Measurements from ENCODE around the gene ARHGAP22. TPM values are rescaled to one million over a fixed set of nuclear protein-coding genes. Genes with fewer than 3 reads are reported as not detected.

The ARHGAP22 gene
- total RNA-seq, 1 donor from 2014 or later, result not detected

GRCh38 chr10:48634198-48634983 is 29.5 kb upstream of the ARHGAP22 start:
- intact Hi-C loops (cut with micrococcal nuclease), result no loop called here

DNA sequence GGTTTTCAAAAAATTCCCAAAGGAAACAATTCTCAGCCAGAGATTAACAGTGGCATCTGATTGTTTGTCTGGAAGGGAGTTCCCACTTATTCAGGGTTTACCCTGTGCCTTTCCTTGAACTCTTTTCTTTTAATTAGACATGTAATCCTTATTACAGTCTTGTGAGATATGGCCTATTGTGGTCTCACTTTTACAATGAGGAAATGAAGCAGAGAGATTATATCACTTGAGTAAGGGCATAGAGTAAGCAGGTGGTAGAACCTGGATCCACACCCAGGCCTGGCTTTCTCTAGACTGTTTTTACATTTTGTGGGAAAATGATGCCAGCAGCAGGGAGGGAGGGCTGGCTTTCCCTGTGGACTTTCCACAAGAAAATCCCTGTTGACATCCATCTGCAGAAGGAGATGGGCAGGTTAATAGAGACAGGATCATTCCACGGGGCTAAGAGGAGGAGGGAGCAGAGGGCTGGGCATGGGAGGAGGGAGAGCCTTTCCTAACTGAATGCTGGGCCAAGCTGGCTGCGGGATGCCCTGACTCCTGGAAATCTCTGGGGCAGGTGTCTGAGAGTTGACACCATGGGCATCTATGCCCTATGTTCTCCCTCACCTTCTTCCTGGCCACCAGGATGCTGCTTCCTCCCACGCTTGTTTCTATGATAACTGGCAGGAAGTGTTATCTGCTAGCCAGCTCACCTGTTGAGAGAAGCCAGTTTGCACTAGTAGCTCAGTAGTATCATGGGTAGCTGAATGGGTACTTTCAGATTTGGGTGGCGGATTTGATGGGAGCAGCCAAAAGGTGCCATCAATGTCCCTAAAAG is 28.7 kb upstream of the ARHGAP22 start:
- intact Hi-C loops (cut with micrococcal nuclease), result no loop called here

- intact Hi-C loops (cut with micrococcal nuclease), result no loop called here
Measured at GRCh38 chr10:48632166-48632565, 27.3 kb upstream of the ARHGAP22 start.

DNA sequence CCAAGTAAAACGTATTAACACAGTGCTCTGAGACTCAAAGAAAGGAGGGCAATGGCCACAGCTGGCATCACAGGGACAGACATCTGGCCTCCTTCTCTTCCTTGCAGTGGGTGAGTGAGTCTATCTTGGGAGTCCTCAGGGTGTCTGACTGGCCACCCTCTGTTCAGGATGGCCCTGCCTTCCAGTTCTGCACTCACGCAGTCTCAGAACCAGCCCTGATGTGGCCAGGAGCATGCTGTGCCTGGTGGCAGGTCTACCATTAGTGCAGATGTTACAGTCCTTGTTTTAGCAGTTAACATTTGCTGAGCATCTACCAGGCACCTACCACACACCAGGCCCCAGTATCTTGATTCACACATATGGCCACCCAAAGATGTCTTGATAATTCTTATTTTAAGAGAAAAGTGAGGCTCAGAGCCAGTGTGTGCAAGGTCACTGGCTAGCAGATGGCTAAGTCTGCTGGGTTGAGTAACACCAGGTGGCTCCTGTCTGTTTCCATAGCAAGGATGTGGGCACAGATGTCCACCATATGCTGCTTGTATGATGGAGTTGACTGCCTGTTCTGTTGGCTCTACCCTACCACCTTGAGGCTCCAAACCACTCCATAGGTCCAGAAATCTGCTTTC is 23.2 kb upstream of the ARHGAP22 start:
- intact Hi-C loops (cut with micrococcal nuclease), result no loop called here

DNA sequence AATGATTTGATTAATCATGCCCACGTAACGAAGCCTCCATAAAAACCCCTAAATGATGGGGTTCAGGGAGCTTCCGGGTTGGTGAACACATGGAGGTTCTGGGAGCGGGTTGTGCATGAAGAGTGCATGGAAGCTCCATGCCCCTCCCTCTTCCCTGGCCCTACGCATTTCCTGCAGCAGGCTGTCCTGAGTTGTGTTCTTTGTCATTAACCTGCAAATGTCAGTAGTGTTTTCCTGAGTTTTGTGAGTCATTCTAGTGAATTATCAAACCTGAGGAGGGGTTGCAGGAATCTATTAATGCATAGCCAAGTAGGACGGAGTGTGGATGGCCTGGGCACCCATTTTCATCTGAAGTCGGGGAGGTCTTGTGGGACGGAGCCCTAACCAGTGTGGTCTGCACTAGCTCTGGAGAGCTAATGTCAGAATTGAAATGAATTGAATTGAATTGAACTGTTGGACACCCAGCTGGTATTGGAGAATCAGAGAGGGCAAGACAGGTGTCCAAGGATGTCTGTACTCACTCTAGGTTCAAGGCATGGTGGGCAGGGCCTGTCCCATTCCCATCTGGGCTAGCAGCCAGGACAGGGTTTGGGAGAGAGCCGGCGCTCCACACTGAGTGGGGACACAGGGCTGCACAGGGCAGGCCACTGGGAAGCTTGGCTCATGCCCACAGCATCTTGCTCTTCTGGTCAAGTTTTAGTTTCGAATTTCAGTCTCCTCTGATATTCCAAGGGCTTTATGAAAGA is 22.3 kb upstream of the ARHGAP22 start:
- intact Hi-C loops (cut with micrococcal nuclease), result no loop called here

GRCh38 chr10:48626447-48626846 is 21.6 kb upstream of the ARHGAP22 start:
- intact Hi-C loops (cut with micrococcal nuclease), result no loop called here

GRCh38 chr10:48625826-48626134 is 20.9 kb upstream of the ARHGAP22 start:
- intact Hi-C loops (cut with micrococcal nuclease), result no loop called here

- intact Hi-C loops (cut with micrococcal nuclease), result no loop called here
Measured at GRCh38 chr10:48623607-48624132, 18.8 kb upstream of the ARHGAP22 start.

DNA sequence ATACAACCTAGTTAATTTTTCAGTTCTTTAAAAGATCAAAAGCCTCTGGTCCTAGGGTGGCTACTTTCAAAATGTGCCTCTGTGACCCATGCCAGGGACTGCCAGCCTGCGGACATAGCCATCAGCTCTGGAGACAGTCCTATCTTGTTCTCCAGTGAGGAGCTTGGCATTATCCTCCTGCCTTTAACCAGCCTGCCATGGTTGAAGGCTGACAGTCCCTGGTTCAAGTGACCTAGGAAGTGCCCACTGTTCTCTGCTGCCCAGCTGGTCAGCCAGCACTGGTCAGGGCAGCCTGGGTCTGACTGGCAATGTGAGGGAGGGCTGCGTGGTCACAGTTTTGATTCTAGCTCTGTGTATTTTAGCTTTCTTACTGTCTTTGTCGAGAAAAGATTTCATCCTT is 18.1 kb upstream of the ARHGAP22 start:
- intact Hi-C loops (cut with micrococcal nuclease), result no loop called here

DNA sequence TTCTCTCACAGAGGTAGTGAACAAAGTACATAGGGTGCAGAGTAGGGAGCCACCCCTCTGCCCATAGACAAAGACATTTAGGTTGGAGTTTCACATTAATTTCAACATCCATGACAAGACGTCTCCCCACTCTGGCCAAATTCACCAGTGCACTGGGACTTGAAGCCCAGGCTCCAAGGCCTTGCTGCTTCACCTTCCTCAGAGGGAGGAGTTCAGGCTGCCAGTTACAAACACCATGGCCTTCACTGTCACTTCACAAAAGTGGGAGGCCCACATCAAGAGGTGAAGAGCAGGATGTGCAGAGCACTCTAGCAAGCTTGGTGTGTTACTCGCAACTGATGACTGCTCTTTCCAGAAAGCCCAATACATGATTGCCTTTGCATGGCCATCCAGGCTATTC is 15.8 kb upstream of the ARHGAP22 start:
- intact Hi-C loops (cut with micrococcal nuclease), result no loop called here

GRCh38 chr10:48616436-48616835 is 11.6 kb upstream of the ARHGAP22 start:
- intact Hi-C loops (cut with micrococcal nuclease), result no loop called here

DNA sequence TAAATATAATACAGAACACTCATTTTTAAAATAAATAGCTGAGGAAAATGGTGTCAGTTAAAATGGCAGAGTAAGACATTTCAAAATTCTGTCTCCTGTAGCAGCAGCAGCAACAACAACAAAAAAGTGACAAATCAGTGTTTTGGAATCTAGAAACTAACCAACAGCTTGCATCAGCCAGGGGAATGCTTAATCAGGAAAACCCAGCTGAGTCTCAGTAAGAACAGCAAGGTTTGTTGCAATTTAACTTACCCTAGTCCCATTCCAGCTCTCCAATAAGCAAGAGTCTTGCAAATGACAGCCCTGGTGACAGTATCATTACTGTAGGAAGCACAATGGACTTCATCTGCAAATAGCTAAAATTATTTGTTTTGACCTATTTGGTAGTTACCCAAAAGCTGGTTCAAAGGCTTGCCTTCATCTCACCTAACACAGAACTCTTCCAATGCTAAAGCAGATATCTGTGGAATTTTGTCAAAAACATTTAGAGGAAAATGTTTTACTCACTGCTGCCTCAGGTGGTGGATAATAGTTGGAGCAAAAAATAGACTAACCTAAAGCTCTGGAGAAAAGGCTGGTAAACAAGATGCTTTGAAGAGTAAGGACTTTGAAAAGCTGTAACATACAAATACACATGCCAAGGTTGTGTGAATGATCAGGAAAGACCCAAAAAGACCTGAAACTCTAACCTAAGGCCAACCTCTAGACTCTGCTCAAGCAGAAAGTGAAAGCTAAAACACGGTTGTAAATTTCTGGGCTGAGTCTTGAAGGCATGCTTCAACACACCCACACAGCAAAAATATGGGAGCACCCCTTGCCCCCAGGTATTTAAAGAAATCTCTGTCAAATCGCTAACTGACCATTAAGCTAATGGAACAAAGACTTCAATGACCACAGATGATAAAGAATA is 9.9 kb upstream of the ARHGAP22 start:
- intact Hi-C loops (cut with micrococcal nuclease), result no loop called here

GRCh38 chr10:48613016-48613415 is 8.1 kb upstream of the ARHGAP22 start:
- intact Hi-C loops (cut with micrococcal nuclease), result no loop called here

DNA sequence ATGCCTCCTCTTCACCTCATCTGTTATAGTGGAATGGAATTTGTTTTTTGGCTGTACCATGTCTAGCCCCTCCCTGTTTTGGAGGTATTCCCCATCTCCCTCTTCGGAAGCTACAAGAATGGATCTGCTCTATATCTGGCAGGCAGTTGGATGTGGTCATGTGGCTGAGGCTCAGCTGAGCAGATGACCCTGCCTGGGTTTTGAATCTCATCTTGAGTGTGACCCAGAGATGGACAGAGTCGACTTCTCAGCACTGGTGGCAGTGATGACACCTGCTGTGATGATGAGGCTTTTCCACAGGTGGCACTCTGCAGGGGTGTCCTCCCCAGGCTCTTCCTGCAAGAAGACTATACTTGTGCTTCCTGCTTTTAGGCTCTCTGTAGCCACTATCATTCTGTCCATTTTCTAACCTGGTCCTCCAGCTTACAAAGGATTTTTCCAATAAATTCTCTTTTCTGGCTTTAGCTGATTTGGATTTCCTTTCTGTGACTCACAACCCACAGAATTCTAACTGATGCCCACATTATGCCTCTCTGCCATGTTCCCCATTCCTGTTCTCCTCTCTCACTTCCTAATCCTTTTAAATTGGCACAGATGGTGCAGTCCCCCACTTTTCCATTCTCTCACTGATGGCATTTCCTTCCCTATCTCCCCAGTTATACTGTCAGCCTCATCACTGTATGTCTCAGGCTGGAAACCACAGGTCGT is 7.5 kb upstream of the ARHGAP22 start:
- intact Hi-C loops (cut with micrococcal nuclease), result no loop called here

GRCh38 chr10:48611133-48611532 is 6.3 kb upstream of the ARHGAP22 start:
- intact Hi-C loops (cut with micrococcal nuclease), result no loop called here

GRCh38 chr10:48610585-48611093 is 5.8 kb upstream of the ARHGAP22 start:
- intact Hi-C loops (cut with micrococcal nuclease), result no loop called here

GRCh38 chr10:48609899-48610584 is 5.2 kb upstream of the ARHGAP22 start:
- intact Hi-C loops (cut with micrococcal nuclease), result no loop called here

GRCh38 chr10:48609441-48609840 is 4.6 kb upstream of the ARHGAP22 start:
- intact Hi-C loops (cut with micrococcal nuclease), result no loop called here

DNA sequence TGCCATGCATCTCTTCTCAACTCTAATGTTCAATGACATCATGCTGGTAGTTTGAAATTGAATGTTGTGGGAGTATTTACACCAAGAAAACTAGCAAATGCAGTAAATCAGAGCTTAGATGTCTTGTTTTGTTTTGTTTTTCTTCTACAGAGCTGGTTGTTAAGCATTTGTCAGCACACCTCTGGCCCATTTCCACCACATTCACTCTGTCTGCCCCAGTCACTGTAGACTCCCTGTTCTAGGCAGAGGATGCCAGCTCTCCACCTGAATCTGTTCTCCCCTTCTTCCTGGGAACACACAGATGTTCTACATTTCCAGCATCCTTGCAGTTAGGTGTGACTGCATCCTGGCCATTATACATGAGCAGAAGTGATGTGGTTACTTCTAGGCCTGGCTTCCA is 4.1 kb upstream of the ARHGAP22 start:
- intact Hi-C loops (cut with micrococcal nuclease), result loop anchor here (1.0 kb wide), 2 partner anchors 46 to 246 kb away; no protein-coding TSS in a partner anchor
